Esophagus squamous epithelium (tissue), 5 donors: Measurements from ENCODE around the gene MRPS23. TPM values are rescaled to one million over a fixed set of nuclear protein-coding genes. Genes with fewer than 3 reads are reported as not detected.

Experiments
- DNase-seq: peaks from one replicate; lab custom pipeline; 2025; lab: John Stamatoyannopoulos, UW
- H3K27ac ChIP-seq, 4 donors: fragments of 200-600 bp; sonication (generic); one replicate each; pipeline ENCODE4 v1.5.1; 2016 to 2019; ENCODE audit warnings: mild to moderate bottlenecking in 1 of 4
- H3K27me3 ChIP-seq, 4 donors: fragments of 200-600 bp; sonication (generic); 1 replicate in 3 of 4; 2 replicates in 1 of 4; pipeline versions ENCODE4 v1.5.1 to v1.6.0; 2017 to 2021; ENCODE audit warnings: antibody characterized with exemption in 1 of 4
- H3K36me3 ChIP-seq, 3 donors: fragments of 200-600 bp; sonication (generic); one replicate each; pipeline ENCODE4 v1.5.1; 2016 to 2019
- H3K4me1 ChIP-seq, 3 donors: fragments of 200-600 bp; sonication (generic); one replicate each; pipeline ENCODE4 v1.5.1; 2017 to 2019
- H3K4me3 ChIP-seq, 4 donors: fragments of 200-600 bp; sonication (generic); 1 replicate in 3 of 4; 2 replicates in 1 of 4; pipeline ENCODE4 v1.5.1; 2016 to 2019; ENCODE audit warnings: mild to moderate bottlenecking in 2 of 4, moderate library complexity in 1 of 4
- H3K9me3 ChIP-seq, 3 donors: fragments of 200-600 bp; sonication (generic); one replicate each; pipeline ENCODE4 v1.5.1; 2016 to 2019
- CTCF ChIP-seq, 6 experiments: fragments of 450-650 bp in 4 of 6; fragments of 200-600 bp in 2 of 6; sonication (generic) in 2 of 6; IDR thresholded peaks; one replicate each; pipeline ENCODE4 v1.5.1; 2016 to 2019; ENCODE audit warnings: antibody characterized with exemption in 6 of 6, mild to moderate bottlenecking in 4 of 6, moderate library complexity in 4 of 6
- POLR2A ChIP-seq, 4 donors: fragments of 450-650 bp; IDR thresholded peaks; one replicate each; pipeline ENCODE4 v1.6.1; 2017; ENCODE audit warnings: antibody characterized with exemption in 4 of 4, mild to moderate bottlenecking in 4 of 4, moderate library complexity in 3 of 4
- WGBS, 2 donors: methylation state at CpG; one replicate each; pipeline ENCODE4 v1.1.5; 2018; 5-methylcytosine and 5-hydroxymethylcytosine counted together
- intact Hi-C: fragments of 100-400 bp; cut with DNase I; formaldehyde crosslinking; loops from one replicate; pipeline ENCODE4 v1.15.0; 2022
- total RNA-seq, 4 donors: library from RNA; depleted of rRNA; stranded (reverse); fragments of >200 nt; gene quantifications; one replicate each; pipeline ENCODE4 v1.1.0, GENCODE V29; 2016
- donor health status: DM: yes; HTN: yes; CAD: no.

The MRPS23 gene
- total RNA-seq, 4 donors from 2014 or later, result 9.9 to 25.2 (median 20.8) TPM

DNA sequence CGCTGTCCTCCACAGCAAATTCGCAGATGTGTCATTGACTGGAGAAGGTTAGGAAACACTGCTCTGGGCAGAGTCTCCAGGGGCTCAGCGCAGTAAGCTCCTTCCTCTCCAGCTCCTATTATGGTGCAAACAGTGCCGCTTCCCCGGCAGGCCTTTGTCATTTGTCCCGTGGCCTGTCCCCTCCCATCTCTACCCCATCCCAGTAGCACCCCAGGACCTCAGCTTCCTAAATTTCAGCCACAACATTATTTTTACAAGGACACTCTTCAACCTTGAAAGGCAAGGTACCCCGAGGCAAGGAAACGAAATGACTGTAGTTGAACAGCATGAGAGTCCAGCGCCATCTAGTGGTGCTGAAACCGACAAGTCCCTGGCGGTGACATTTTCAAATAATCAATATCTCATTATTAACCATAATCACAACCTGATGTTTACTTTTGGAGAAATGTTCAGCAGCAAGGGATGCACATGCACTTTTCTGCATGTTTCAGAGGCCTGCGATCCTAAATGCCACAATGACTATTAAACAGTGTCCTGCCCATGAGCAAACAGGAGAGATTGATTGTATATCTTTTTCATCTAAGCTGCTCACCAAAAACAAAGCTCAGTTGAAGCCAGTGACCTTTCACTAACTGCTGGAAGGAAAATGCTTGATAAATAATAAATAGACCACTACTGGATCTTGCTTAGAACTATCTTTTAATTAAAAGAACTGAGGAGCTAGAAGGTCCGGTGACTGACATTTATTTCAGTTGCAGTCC lies 16.5 kb downstream of the MRPS23 start:
- WGBS, 2 donors, result 6 to 12% methylated on average over 13 of the region's 13 CpGs
- Histone ChIP-seq H3K27me3 (no peaks in the 10 kb centered on the region), H3K36me3 (peaks cover 0 to 12% (median under 1%) of the 10 kb centered on the region in 3 donors), H3K4me1 (peaks cover 0 to 33% (median 11%) of the 10 kb centered on the region in 3 donors), H3K4me3 (peak overlapping the region in 3 of 4 donors; percentile 37 to 64 (median 39)), H3K27ac (peak overlapping the region in 3 of 4 donors; percentile 70 to 80 (median 77)), H3K9me3 (no peaks in the 10 kb centered on the region)
- DNase-seq, result no peak
- intact Hi-C loops, result loop anchor here (10.0 kb wide), 1 partner anchor 709 kb away; no protein-coding TSS in a partner anchor
- TF ChIP-seq CTCF (IDR thresholded peaks at IDR 0.05) (peak; percentile 77 to 88 (median 82)), POLR2A (IDR thresholded peaks at IDR 0.05) (no peak)

GRCh38 chr17:57832314-57833178 lies 17.3 kb downstream of the MRPS23 start:
- Histone ChIP-seq H3K27ac (peak overlapping the region in 3 of 4 donors; percentile 70 to 80 (median 77)), H3K4me1 (peaks cover 0 to 33% (median 11%) of the 10 kb centered on the region in 3 donors), H3K27me3 (no peaks in the 10 kb centered on the region), H3K4me3 (peak overlapping the region in 3 of 4 donors; percentile 37 to 64 (median 39)), H3K36me3 (peaks cover 0 to 7% (median 0%) of the 10 kb centered on the region in 3 donors), H3K9me3 (no peaks in the 10 kb centered on the region)
- DNase-seq, result no peak
- intact Hi-C loops, result loop anchor here (10.0 kb wide), 1 partner anchor 708 kb away; no protein-coding TSS in a partner anchor
- 26 to 39% methylated on average over 11 to 12 of the region's 12 CpGs for WGBS, 2 donors
- TF ChIP-seq CTCF (IDR thresholded peaks at IDR 0.05), result no peak
- TF ChIP-seq POLR2A (IDR thresholded peaks at IDR 0.05), result no peak

- TF ChIP-seq POLR2A (IDR thresholded peaks at IDR 0.05), result no peak
- TF ChIP-seq CTCF (IDR thresholded peaks at IDR 0.05), result no peak
- H3K4me1 ChIP-seq, result peaks cover 0 to 33% (median 11%) of the 10 kb centered on the region in 3 donors
- DNase-seq, result no peak
- H3K4me3 ChIP-seq, result no peak overlapping the region
- intact Hi-C loops, result loop anchor here (10.0 kb wide), 1 partner anchor 706 kb away; no protein-coding TSS in a partner anchor
- 90% methylated on average over 2 of the region's 7 CpGs; no CpG with 5 or more reads in 1 of the 2 donors for WGBS, 2 donors
- H3K27me3 ChIP-seq, result no peaks in the 10 kb centered on the region
- no peak overlapping the region for H3K27ac ChIP-seq
- H3K9me3 ChIP-seq, result no peaks in the 10 kb centered on the region
- H3K36me3 ChIP-seq, result no peaks in the 10 kb centered on the region
Observed at GRCh38 chr17:57830880-57831279, 19.0 kb downstream of the MRPS23 start.

DNA sequence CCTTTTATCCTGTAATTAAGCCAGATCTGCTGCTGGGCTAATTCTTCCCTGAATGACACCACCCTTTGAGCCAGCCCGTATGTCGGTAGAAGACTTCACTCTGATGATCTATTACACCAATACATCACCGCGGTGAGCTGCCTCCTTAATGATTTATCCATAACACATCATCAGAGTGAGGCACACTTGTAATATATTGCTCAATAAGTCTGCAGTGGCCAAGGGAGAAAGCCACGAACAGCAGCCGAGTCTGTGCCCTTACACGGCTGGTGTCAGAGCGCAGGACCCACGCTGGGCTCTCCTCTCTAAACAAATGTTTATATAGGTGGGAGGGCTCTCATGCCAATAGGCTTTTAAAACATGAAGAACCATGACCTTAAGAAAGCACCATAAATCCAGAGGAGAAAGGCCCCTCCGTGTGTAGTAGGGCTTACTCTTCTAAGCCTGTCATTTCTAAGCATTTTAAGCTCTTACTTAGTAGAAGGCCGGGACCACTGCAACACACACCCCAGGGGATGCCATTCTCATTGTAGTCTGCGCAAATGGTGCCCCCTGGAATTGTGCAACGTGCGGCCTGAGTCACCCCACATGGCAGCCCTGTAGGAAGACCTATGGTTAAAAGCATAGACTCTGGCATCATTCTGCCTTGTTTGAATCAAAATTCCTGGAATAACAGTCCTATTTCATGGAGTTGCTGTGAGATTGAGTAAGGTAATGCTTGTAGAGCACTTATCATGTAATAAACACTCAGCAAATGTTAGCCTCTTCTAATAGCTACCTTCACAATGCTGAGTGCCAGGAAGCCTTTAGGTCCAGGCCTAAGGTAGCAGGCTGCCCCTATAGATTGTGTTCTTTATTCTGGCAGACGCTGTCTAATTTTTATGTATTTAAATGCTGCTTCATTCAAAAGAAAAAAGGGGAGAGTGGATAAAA lies 26.1 kb downstream of the MRPS23 start:
- Histone ChIP-seq H3K9me3 (no peaks in the 10 kb centered on the region), H3K4me3 (no peak overlapping the region), H3K27ac (no peak overlapping the region), H3K4me1 (no peaks in the 10 kb centered on the region), H3K27me3 (peaks cover 0 to 4% (median 0%) of the 10 kb centered on the region in 4 donors), H3K36me3 (no peaks in the 10 kb centered on the region)
- DNase-seq, result no peak
- TF ChIP-seq CTCF (IDR thresholded peaks at IDR 0.05), result no peak
- TF ChIP-seq POLR2A (IDR thresholded peaks at IDR 0.05), result no peak
- intact Hi-C loops, result no loop called here
- 78% methylated on average over 8 to 14 of the region's 15 CpGs for WGBS, 2 donors
